Bronchial epithelial cell (primary cell): ENCODE results near the gene NUP210. TPM values are rescaled to one million over a fixed set of nuclear protein-coding genes. Genes with fewer than 3 reads are reported as not detected.

Experiments
- DNase-seq: peaks from one replicate; pipeline ENCODE4 v3.0.0-alpha.2; 2010; ENCODE audit warnings: low read depth
- FAIRE-seq: peaks from 2 replicates; lab custom pipeline; 2011; peaks lifted over from hg19 to GRCh38; lab: Jason Lieb, UNC
- H3K27me3 ChIP-seq: 2 replicates; pipeline ENCODE4 v1.5.1; 2011; ENCODE audit warnings: low read length; ENCODE audit not compliant: control insufficient read depth, insufficient read depth
- H3K36me3 ChIP-seq: 2 replicates; pipeline ENCODE4 v1.5.1; 2011; ENCODE audit warnings: low read length; ENCODE audit not compliant: control insufficient read depth, insufficient read depth
- H3K4me3 ChIP-seq: 2 replicates; pipeline ENCODE4 v1.5.1; 2011; ENCODE audit warnings: mild to moderate bottlenecking, low read depth, low read length, control low read depth
- total RNA-seq: library from RNA; depleted of rRNA; stranded (reverse); fragments of >200 nt; gene quantifications from 2 replicates; pipeline ENCODE4 v1.2.1, GENCODE V29; 2014
- TF ChIP-seq, protein P1 (sequence below): IDR thresholded peaks from 2 replicates; pipeline ENCODE4 v1.5.1; 2011; ENCODE audit warnings: mild to moderate bottlenecking, moderate library complexity, low read length, control low read depth, inconsistent platforms; ENCODE audit not compliant: insufficient read depth, severe bottlenecking

The NUP210 gene
- total RNA-seq, 1 donor from 2014 or later: not detected

DNA sequence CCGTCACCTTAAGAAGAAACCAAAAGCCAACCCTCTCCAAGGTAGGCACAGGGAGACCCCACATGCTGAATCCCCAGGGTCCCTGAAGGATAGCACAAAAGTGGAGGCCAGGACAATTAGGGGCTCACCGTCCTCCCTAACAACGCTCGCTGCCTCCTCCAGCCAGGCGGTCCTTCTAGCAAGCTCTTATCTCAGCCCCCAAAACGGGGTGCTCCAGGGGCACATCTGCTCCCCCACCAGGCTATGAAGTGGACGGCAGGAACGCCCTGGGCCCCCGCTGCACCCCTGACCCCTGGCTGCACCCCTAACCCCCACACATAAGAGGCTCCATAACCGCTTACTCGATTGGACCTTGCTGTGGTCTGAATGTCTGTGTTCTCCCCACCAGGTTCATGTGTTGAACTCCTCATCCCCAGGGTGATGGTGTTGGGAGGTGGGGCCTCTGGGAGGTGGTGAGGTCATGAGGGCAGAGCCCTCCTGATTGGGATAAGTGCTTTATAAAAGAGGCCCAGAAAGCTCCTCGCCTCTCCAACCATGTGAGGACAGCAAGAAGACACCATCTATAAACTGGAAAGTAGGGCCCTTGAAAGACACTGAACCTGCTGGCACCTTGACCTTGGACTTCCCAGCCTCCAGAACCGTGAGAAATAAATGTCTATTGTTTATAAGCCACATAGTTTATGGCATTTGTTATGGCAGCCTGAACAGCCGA lies 153.3 kb downstream of the NUP210 start:
- Histone ChIP-seq H3K36me3 (no peaks in the 10 kb centered on the region), H3K4me3 (no peak overlapping the region), H3K27me3 (no peaks in the 10 kb centered on the region)
- TF ChIP-seq, protein P1, sequence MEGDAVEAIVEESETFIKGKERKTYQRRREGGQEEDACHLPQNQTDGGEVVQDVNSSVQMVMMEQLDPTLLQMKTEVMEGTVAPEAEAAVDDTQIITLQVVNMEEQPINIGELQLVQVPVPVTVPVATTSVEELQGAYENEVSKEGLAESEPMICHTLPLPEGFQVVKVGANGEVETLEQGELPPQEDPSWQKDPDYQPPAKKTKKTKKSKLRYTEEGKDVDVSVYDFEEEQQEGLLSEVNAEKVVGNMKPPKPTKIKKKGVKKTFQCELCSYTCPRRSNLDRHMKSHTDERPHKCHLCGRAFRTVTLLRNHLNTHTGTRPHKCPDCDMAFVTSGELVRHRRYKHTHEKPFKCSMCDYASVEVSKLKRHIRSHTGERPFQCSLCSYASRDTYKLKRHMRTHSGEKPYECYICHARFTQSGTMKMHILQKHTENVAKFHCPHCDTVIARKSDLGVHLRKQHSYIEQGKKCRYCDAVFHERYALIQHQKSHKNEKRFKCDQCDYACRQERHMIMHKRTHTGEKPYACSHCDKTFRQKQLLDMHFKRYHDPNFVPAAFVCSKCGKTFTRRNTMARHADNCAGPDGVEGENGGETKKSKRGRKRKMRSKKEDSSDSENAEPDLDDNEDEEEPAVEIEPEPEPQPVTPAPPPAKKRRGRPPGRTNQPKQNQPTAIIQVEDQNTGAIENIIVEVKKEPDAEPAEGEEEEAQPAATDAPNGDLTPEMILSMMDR: no peak
- FAIRE-seq: no peak
- DNase-seq: no peak

Other genes starting within 250 kb of the NUP210 start
- gene HDAC11, start 60.0 kb upstream of the NUP210 start, total RNA-seq: 19.7 and 26.6 TPM in 2 replicates
- 3.8 and 4.7 TPM in 2 replicates for gene FBLN2, start 128.8 kb upstream of the NUP210 start, total RNA-seq